Right atrium auricular region (tissue), 2 donors: ENCODE results near the gene KCP. TPM values are rescaled to one million over a fixed set of nuclear protein-coding genes. Genes with fewer than 3 reads are reported as not detected.

ENCODE experiments used
- DNase-seq: peaks from one replicate; pipeline ENCODE4 v3.0.0-alpha.2; 2019; ENCODE audit warnings: low spot score
- H3K27ac ChIP-seq, 2 donors: fragments of 200-600 bp; sonication (generic); 1 replicate in 1 of 2; 2 replicates in 1 of 2; pipeline ENCODE4 v1.5.1; 2016 to 2019
- H3K27me3 ChIP-seq, 2 donors: fragments of 200-600 bp; sonication (generic); one replicate each; pipeline versions ENCODE4 v1.5.1 to v1.6.0; 2017 to 2019
- H3K36me3 ChIP-seq: fragments of 200-600 bp; sonication (generic); one replicate; pipeline ENCODE4 v1.5.1; 2016
- H3K4me1 ChIP-seq, 2 donors: fragments of 200-600 bp; sonication (generic); one replicate each; pipeline versions ENCODE4 v1.5.1 to v1.6.0; 2017 to 2019
- H3K4me3 ChIP-seq, 2 donors: fragments of 200-600 bp; sonication (generic); 1 replicate in 1 of 2; 2 replicates in 1 of 2; pipeline ENCODE4 v1.5.1; 2017 to 2019; ENCODE audit warnings: mild to moderate bottlenecking in 1 of 2, moderate library complexity in 1 of 2
- H3K9me3 ChIP-seq, 2 donors: fragments of 200-600 bp; sonication (generic); one replicate each; pipeline ENCODE4 v1.5.1; 2019
- total RNA-seq, 2 donors: library from RNA; depleted of rRNA; stranded (reverse); fragments of >200 nt; gene quantifications; one replicate each; pipeline ENCODE4 v1.1.0, GENCODE V29; 2016
- TF ChIP-seq, protein P1 (sequence below), 2 donors: fragments of 200-600 bp; sonication (generic); IDR thresholded peaks; one replicate each; pipeline ENCODE4 v1.5.1; 2019; ENCODE audit warnings: antibody characterized with exemption in 2 of 2

The KCP gene
- total RNA-seq, 2 donors from 2014 or later = not detected

DNA sequence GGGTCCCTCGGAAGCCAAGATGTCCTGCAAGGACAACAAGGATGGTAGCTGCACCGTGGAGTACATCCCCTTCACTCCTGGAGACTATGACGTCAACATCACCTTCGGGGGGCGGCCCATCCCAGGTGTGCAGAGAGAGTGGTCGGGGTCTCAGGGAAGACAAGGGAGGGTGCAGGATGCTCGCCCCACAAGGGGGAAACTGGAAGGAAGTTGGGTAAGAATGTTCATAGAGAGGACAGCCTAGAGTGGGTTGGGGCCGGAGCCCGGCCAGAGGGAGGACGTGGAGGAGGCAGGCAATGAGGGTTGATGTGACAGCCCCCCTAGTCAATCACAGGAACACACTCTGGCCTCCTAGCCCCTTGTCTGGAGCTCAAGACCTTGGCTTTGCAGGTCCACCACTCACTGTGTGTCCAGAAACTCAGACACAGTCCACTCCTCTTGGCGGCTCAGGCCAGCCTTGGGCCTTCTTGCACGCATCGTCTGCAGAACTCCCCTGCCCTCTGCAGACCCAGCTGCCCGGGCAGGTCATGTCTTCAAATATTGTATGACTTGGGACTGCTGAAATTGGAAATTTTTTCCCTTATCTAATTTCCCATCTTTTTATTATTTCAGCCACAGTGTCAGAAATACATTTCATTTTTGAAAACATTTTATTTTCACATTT, 63.6 kb downstream of the KCP start:
- TF ChIP-seq, protein P1, sequence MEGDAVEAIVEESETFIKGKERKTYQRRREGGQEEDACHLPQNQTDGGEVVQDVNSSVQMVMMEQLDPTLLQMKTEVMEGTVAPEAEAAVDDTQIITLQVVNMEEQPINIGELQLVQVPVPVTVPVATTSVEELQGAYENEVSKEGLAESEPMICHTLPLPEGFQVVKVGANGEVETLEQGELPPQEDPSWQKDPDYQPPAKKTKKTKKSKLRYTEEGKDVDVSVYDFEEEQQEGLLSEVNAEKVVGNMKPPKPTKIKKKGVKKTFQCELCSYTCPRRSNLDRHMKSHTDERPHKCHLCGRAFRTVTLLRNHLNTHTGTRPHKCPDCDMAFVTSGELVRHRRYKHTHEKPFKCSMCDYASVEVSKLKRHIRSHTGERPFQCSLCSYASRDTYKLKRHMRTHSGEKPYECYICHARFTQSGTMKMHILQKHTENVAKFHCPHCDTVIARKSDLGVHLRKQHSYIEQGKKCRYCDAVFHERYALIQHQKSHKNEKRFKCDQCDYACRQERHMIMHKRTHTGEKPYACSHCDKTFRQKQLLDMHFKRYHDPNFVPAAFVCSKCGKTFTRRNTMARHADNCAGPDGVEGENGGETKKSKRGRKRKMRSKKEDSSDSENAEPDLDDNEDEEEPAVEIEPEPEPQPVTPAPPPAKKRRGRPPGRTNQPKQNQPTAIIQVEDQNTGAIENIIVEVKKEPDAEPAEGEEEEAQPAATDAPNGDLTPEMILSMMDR (IDR thresholded peaks at IDR 0.05) = no peak
- Histone ChIP-seq H3K4me3 (no peak overlapping the region), H3K27me3 (no peaks in the 10 kb centered on the region), H3K27ac (no peak overlapping the region), H3K36me3 (peaks cover 99% of the 10 kb centered on the region), H3K4me1 (no peaks in the 10 kb centered on the region), H3K9me3 (no peaks in the 10 kb centered on the region)
- DNase-seq = no peak

DNA sequence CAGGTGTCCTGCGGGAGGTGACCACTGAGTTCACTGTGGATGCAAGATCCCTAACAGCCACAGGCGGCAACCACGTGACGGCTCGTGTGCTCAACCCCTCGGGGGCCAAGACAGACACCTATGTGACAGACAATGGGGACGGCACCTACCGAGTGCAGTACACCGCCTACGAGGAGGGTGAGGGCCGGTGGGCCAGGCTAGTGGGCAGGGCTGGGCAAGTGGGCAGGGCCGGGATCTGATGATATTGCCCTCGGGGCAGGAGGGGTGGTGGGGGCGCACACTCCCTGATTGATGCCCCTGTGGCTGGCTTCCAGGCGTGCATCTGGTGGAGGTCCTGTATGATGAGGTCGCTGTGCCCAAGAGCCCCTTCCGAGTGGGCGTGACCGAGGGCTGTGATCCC, 64.5 kb downstream of the KCP start:
- no peak for DNase-seq
- TF ChIP-seq, protein P1 (IDR thresholded peaks at IDR 0.05) = no peak
- peaks cover 98% of the 10 kb centered on the region for H3K36me3 ChIP-seq
- no peak overlapping the region for H3K27ac ChIP-seq
- H3K4me1 ChIP-seq = no peaks in the 10 kb centered on the region
- no peaks in the 10 kb centered on the region for H3K27me3 ChIP-seq
- no peak overlapping the region for H3K4me3 ChIP-seq
- H3K9me3 ChIP-seq = no peaks in the 10 kb centered on the region

DNA sequence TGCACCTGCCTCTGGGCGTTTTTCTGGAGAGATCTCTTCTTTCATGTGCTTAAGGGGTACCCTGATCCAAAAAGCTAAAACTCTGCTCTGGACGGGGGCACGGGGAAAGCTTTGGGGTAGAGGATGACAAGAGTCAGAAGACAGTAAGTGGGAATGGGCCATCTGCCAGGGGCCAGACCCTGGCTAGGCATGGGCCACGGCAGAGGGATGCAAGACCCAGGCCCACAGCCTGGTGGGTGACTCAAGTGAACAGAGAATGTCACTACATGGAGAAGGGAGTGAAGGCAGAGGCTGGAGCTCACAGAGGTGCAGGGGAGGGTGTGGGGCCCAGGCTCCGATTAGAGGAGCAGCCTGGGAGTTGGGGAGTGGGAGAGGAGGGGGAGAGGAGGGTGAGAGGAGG, 65.0 kb downstream of the KCP start:
- Histone ChIP-seq H3K27ac (no peak overlapping the region), H3K36me3 (peaks cover 98% of the 10 kb centered on the region), H3K9me3 (no peaks in the 10 kb centered on the region), H3K4me1 (no peaks in the 10 kb centered on the region), H3K4me3 (no peak overlapping the region), H3K27me3 (no peaks in the 10 kb centered on the region)
- DNase-seq = no peak
- TF ChIP-seq, protein P1 (IDR thresholded peaks at IDR 0.05) = no peak

DNA sequence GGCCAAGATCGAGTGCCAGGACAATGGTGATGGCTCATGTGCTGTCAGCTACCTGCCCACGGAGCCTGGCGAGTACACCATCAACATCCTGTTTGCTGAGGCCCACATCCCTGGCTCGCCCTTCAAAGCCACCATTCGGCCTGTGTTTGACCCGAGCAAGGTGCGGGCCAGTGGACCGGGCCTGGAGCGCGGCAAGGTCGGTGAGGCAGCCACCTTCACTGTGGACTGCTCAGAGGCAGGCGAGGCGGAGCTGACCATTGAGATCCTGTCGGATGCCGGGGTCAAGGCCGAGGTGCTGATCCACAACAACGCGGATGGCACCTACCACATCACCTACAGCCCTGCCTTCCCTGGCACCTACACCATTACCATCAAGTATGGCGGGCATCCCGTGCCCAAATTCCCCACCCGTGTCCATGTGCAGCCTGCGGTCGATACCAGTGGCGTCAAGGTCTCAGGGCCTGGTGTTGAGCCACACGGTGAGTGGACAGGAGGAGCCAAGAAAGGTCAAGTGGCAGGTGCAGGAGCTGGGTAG, 65.7 kb downstream of the KCP start:
- TF ChIP-seq, protein P1 (IDR thresholded peaks at IDR 0.05) = no peak
- Histone ChIP-seq H3K27me3 (no peaks in the 10 kb centered on the region), H3K9me3 (no peaks in the 10 kb centered on the region), H3K4me3 (no peak overlapping the region), H3K36me3 (peaks cover 98% of the 10 kb centered on the region), H3K27ac (no peak overlapping the region), H3K4me1 (no peaks in the 10 kb centered on the region)
- DNase-seq = no peak

DNA sequence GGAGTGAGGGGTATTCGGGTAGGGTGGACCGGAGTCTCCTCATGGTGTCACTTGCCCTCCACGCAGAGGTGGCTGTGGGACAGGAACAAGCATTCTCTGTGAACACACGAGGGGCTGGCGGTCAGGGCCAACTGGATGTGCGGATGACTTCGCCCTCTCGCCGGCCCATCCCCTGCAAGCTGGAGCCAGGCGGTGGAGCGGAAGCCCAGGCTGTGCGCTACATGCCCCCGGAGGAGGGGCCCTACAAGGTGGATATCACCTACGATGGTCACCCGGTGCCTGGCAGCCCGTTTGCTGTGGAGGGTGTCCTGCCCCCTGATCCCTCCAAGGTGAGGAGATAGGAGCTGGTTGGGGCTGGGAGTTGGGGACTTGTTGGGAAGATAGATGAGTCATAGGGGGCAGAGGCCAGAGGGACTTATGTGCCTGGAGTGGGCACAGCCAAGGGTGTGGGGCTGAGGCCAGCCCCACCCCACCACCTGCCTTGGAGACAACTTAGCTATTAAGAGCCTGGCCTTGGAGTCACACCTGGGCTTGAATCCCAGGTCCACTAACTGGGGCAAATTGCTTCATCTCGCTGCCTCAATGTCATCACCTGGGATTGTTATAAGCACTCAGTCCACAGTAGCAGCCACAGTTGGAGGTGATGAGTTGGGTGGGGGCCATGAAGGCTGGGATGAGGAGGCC, 66.4 kb downstream of the KCP start:
- H3K36me3 ChIP-seq = peaks cover 98% of the 10 kb centered on the region

More for the DNA sequence above, 66.4 kb downstream of the KCP start:
- no peak overlapping the region for H3K4me3 ChIP-seq
- no peak for DNase-seq
- no peaks in the 10 kb centered on the region for H3K4me1 ChIP-seq
- H3K27ac ChIP-seq = no peak overlapping the region
- no peaks in the 10 kb centered on the region for H3K27me3 ChIP-seq
- TF ChIP-seq, protein P1 (IDR thresholded peaks at IDR 0.05) = no peak
- H3K9me3 ChIP-seq = no peaks in the 10 kb centered on the region
